ENCODE data around the gene VWA3A. TPM values are rescaled to one million over a fixed set of nuclear protein-coding genes. Genes with fewer than 3 reads are reported as not detected.
"Not testable (repeated sequence)": the region's sequence is repeated elsewhere in the genome, so short reads cannot be mapped to it uniquely, and the experiment has no call there.

Gene VWA3A
- total and polyA plus RNA-seq, 5 donors, result 0.06 to 0.11 (median 0.09) TPM; not detected in 2

DNA sequence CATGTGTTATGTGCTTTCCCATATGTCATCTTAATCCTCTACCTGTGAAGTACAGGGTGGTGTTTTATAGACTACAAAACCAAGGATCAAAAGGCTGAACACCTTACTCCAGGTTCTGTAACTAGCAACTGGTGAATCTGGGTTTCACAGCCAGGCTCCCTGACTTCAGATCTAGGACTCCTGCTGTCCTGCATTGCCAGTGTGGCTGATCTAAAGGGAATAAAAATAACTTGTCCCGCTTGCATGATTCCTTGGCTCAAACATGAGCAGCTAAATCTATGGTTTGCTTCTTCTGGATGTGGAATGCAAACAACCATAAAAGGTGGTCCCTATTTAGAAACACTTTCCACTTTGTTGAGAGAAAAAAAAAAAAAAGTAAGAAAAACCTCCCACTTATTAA, 3.7 kb upstream of the VWA3A start:
- DNase-seq (no peak), ATAC-seq (no peak)
- Histone ChIP-seq H3K27me3 (ENCODE audit: control insufficient read depth, insufficient read depth) (no peaks in the 10 kb centered on the region), H3K4me1 (ENCODE audit: control insufficient read depth, insufficient read depth, low read length) (no peaks in the 10 kb centered on the region), H3K9me3 (ENCODE audit: control insufficient read depth, low read length) (no peaks in the 10 kb centered on the region), H3K27ac (ENCODE audit: low read length) (no peak overlapping the region), H3K4me3 (ENCODE audit: low read length) (no peak overlapping the region)
- 80% methylated on average over 1 of the region's 1 CpG for WGBS
- intact Hi-C loops (cut with DNase I), result no loop called here

DNA sequence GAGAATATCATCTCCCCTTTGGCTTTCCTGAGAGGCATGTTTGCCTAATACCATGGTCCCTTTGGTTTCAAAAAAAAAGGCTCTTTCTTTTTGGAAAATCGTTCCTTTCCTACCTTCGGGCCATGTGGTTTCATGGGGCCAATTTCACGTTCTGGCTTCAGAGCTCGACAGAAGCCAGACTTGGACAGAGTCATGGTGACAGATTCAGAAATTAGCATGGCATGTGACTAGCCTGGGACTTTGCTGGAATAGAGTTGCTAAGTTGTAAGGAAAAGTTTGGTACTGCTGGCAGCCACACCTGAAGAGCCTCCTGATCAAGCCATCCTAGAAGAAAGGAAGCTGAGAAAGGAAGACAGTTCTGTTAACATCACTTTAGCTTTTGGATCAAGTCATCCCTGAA, 2.4 kb upstream of the VWA3A start:
- 76% methylated on average over 4 of the region's 4 CpGs for WGBS
- ATAC-seq, result no peak
- intact Hi-C loops (cut with DNase I), result no loop called here

DNA sequence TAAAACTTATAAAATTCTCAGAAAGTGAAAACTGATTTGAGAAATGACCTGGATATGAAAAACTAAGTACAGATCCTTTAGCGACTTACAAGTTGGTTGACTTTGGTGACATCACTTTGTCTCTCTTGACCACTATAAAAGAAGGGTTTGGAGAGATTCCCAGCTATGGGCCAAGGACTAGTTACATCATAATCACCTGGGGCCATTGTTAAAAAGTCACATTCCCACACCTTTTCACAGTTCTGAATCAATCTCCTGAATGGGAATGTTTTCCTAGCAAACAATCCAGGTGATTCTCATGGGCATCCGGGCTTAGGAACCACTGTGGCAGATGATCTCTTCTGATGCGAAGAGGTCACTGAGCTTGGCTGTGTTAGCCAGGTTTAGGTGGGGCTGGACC, 620 bp upstream of the VWA3A start:
- no peak overlapping the region for H3K27ac ChIP-seq (ENCODE audit: low read length)
- H3K4me3 ChIP-seq (ENCODE audit: low read length), result no peak overlapping the region
- DNase-seq (no peak), ATAC-seq (no peak)
- intact Hi-C loops (cut with DNase I), result no loop called here
- no peaks in the 10 kb centered on the region for H3K4me1 ChIP-seq (ENCODE audit: control insufficient read depth, insufficient read depth, low read length)
- H3K27me3 ChIP-seq (ENCODE audit: control insufficient read depth, insufficient read depth), result no peaks in the 10 kb centered on the region
- no peaks in the 10 kb centered on the region for H3K9me3 ChIP-seq (ENCODE audit: control insufficient read depth, low read length)
- WGBS, result 94% methylated on average over 3 of the region's 3 CpGs

More for the DNA sequence above, 2.4 kb upstream of the VWA3A start:
- Histone ChIP-seq H3K4me1 (ENCODE audit: control insufficient read depth, insufficient read depth, low read length) (no peaks in the 10 kb centered on the region), H3K27ac (ENCODE audit: low read length) (no peak overlapping the region), H3K9me3 (ENCODE audit: control insufficient read depth, low read length) (no peaks in the 10 kb centered on the region), H3K4me3 (ENCODE audit: low read length) (no peak overlapping the region), H3K27me3 (ENCODE audit: control insufficient read depth, insufficient read depth) (no peaks in the 10 kb centered on the region)
- no peak for DNase-seq

DNA sequence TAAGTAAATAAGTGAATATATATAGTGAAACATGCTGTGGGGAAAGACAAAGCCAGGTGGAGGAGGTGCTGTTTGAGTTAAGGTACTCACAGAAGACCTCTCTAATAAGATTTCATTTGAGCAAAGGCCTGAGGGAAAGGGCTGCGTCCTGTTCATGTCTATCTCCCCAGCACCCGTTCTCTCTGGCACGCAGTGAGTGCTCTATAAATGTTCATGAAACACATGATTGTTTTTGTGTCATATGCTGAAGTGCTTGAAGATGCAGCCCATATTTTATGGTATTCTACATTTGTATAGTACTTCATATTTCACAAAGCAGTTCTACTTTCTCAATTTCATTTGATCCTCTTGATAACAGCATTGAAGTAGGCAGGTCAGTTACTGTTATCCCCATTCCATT, 990 bp downstream of the VWA3A start:
- H3K4me3 ChIP-seq (ENCODE audit: low read length), result no peak overlapping the region
- H3K9me3 ChIP-seq (ENCODE audit: control insufficient read depth, low read length), result no peaks in the 10 kb centered on the region
- DNase-seq (no peak), ATAC-seq (no peak)
- intact Hi-C loops (cut with DNase I), result no loop called here
- no peaks in the 10 kb centered on the region for H3K4me1 ChIP-seq (ENCODE audit: control insufficient read depth, insufficient read depth, low read length)
- no peaks in the 10 kb centered on the region for H3K27me3 ChIP-seq (ENCODE audit: control insufficient read depth, insufficient read depth)
- whole genome bisulfite sequencing, result 68% methylated on average over 3 of the region's 3 CpGs
- no peak overlapping the region for H3K27ac ChIP-seq (ENCODE audit: low read length)

DNA sequence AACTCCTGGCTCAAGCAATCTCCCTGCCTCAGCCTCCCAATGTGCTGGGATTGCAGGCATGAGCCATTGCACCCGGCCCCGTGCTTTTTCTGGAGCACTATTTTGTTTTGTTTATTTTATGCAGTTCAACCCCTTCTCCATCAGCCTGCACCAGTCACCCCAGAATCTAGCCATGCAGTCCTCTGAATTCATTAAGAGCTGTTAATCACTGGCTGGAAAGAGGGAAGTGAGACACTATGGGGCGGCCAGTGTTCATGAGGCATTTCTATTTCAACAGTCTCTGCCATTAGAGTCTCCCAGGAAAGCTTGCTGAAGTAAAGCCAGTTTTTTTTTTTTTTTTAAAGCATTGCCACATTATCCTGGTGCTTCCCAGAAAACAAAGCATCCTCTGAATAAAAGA, 1.7 kb downstream of the VWA3A start:
- Histone ChIP-seq H3K27me3 (ENCODE audit: control insufficient read depth, insufficient read depth) (no peaks in the 10 kb centered on the region), H3K4me3 (ENCODE audit: low read length) (no peak overlapping the region), H3K9me3 (ENCODE audit: control insufficient read depth, low read length) (no peaks in the 10 kb centered on the region), H3K4me1 (ENCODE audit: control insufficient read depth, insufficient read depth, low read length) (no peaks in the 10 kb centered on the region), H3K27ac (ENCODE audit: low read length) (no peak overlapping the region)
- ATAC-seq (no peak), DNase-seq (no peak)
- 75% methylated on average over 3 of the region's 3 CpGs for WGBS
- intact Hi-C loops (cut with DNase I), result no loop called here

DNA sequence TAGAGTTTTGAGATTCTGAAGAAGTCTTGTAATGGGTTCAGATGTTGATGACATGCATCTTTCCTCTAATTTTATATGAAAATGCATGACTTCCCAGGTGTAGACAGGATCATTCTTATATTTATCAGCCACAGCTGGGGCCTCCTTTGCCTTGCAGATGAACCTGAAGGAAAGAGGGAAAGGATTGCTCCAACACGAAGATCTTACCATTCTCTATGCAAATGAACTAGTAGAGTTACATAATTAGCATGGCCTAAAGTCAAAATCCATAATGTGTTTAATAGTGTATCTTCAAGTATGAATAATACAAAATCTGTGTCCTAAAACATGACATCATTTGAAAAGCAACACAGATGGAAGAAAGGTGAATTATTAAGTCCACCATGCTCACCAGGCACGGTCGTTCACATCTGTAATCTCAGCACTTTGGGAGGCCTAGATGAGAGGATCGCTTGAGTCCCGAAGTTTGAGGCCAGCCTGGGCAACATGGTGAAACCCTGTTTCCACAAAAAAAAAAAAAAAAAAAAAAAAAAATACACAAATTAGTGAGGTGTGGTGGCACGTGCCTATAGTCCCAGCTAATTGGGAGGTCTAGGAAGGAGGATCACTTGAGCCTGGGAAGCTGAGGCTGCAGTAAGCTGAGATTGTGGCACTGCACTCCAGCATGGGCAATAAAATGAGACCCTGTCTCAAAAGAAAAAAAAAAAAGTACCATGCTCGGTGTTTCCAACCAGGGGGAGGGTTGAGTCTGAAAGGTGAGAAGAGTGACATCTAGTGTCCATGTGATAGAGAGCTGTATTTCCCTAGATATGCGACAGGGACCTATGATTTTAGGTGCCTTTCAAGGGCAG, 6.3 kb downstream of the VWA3A start:
- Histone ChIP-seq H3K27me3 (ENCODE audit: control insufficient read depth, insufficient read depth) (no peaks in the 10 kb centered on the region), H3K9me3 (ENCODE audit: control insufficient read depth, low read length) (no peaks in the 10 kb centered on the region), H3K4me1 (ENCODE audit: control insufficient read depth, insufficient read depth, low read length) (no peaks in the 10 kb centered on the region), H3K27ac (ENCODE audit: low read length) (no peak overlapping the region), H3K4me3 (ENCODE audit: low read length) (no peak overlapping the region)
- no peak for DNase-seq
- ATAC-seq, result peak; percentile 55 to 56
- WGBS, result 55% methylated on average over 8 of the region's 8 CpGs
- intact Hi-C loops (cut with DNase I), result loop anchor here in 1 of 4 donors (5.0 kb wide), 1 partner anchor 96 kb away; the partner anchor contains the start of gene PDZD9

DNA sequence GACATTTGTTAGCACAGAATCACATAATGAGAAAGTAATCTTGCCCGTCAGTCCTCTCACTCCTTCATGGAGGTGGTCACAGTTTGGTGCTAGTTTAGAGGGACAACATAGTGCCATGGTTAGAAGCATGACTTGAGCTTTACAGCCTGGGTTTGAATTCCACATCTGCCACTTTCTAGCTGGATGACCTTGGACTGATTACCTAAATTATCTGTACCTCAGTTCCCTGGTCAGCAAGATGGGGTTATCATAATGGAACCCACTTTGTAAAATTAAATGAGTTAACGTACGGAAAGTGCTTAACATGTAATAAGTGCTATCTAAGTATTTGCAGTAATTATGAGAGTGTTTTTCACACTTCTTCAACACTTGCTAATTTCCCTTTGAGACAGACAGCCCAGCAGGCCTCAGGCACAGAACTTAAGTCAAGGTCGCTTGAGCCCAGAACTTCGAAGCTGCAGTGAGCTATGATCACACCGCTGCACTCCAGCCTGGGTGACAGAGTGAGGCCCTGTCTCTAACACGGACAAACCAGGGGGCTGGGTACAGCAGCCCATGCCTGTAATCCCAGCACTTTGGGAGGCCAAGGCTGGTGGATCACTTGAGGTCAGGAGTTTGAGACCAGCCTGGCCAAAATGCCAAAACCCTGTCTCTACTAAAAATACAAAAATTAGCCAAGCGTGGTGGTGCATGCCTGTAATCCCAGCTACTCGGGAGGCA, 7.1 kb downstream of the VWA3A start:
- H3K4me3 ChIP-seq (ENCODE audit: low read length), result no peak overlapping the region
- WGBS, result 77% methylated on average over 9 of the region's 9 CpGs
- no peaks in the 10 kb centered on the region for H3K4me1 ChIP-seq (ENCODE audit: control insufficient read depth, insufficient read depth, low read length)
- no peak overlapping the region for H3K27ac ChIP-seq (ENCODE audit: low read length)
- ATAC-seq, result no peak
- intact Hi-C loops (cut with DNase I), result loop anchor here in 1 of 4 donors (5.0 kb wide), 1 partner anchor 97 kb away; the partner anchor contains the start of gene PDZD9
- no peaks in the 10 kb centered on the region for H3K27me3 ChIP-seq (ENCODE audit: control insufficient read depth, insufficient read depth)
- no peak for DNase-seq
- H3K9me3 ChIP-seq (ENCODE audit: control insufficient read depth, low read length), result no peaks in the 10 kb centered on the region

DNA sequence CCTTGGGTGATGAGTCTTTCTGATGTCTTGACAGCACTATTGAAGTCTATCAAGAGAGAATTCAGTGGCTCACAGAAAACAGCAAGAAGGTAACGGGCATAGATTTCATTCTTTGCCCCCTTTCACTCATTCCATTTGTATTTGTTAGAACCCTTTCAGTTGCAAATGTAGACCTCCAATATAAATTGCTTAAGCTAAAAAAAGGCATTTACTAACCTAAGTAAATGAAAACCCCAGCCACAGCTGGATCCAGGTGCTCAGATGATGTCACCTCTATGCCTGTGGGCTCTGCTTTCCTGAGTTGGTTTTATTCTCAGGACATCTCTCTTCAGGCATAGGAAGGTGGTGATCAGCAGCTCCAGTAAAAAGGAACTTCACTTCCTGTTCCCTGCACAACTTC, 11.1 kb downstream of the VWA3A start:
- no peaks in the 10 kb centered on the region for H3K9me3 ChIP-seq (ENCODE audit: control insufficient read depth, low read length)
- 86% methylated on average over 1 of the region's 1 CpG for WGBS
- no peaks in the 10 kb centered on the region for H3K4me1 ChIP-seq (ENCODE audit: control insufficient read depth, insufficient read depth, low read length)
- H3K4me3 ChIP-seq (ENCODE audit: low read length), result no peak overlapping the region
- H3K27ac ChIP-seq (ENCODE audit: low read length), result no peak overlapping the region
- no peak for ATAC-seq
- no peak for DNase-seq
- no peaks in the 10 kb centered on the region for H3K27me3 ChIP-seq (ENCODE audit: control insufficient read depth, insufficient read depth)
- intact Hi-C loops (cut with DNase I), result loop anchor here in 1 of 4 donors (10.0 kb wide), 1 partner anchor 61 kb away; the partner anchor contains the start of gene SDR42E2

DNA sequence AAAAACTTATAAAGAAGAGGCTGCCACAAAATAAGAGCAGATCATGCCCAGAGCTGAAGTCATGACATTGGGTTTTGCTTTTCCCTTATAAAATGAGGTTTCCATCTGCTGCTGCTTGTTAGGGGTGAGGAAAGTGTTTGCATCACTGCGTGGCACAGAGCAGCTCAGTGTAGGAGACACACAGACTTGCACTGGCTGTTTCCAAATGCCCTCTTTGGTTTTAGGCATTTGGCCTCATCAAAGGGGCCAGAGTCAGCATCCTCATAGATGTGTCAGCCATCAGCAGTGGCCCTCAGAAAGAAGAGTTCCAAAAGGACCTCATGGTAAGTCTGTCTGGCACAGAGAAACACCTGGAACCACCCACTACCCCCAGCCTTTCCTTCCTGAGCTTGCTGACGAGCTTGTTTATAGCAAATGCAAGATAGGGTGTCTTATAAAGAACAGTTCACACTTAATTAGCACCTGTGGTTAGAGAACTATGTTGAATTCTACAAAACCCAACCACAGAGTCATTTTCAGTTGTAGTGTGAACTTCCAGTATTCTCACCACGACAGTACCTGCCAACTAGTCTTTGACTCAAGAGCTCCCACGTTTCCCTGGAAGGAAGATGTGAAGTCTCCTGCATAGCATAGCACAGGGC, 17.0 kb downstream of the VWA3A start:
- Histone ChIP-seq H3K9me3 (ENCODE audit: control insufficient read depth, low read length) (no peaks in the 10 kb centered on the region), H3K27me3 (ENCODE audit: control insufficient read depth, insufficient read depth) (no peaks in the 10 kb centered on the region), H3K4me1 (ENCODE audit: control insufficient read depth, insufficient read depth, low read length) (no peaks in the 10 kb centered on the region), H3K4me3 (ENCODE audit: low read length) (no peak overlapping the region), H3K27ac (ENCODE audit: low read length) (no peak overlapping the region)
- ATAC-seq (no peak), DNase-seq (no peak)
- intact Hi-C loops (cut with DNase I), result loop anchor here in 1 of 4 donors (10.0 kb wide), 1 partner anchor 55 kb away; the partner anchor contains the start of gene SDR42E2
- WGBS, result 40% methylated on average over 4 of the region's 4 CpGs

DNA sequence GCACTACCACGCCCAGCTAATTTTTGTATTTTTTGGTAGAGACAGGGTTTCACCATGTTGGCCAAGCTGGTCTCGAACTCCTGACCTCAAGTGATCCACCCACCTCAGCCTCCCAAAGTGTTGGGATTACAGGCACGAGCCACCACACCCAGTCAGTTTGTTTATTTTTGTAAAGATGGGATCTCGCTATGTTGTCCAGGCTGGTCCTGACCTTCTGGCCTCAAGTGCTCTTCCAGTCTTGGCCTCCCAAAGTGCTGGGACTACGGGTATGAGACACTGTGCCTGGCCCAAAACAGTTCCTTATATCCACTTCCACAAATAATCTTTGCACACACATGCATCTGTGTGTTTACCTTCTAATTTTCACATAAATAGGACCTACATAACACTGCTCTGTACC, 19.3 kb downstream of the VWA3A start:
- H3K27me3 ChIP-seq (ENCODE audit: control insufficient read depth, insufficient read depth); ATAC-seq; H3K4me1 ChIP-seq (ENCODE audit: control insufficient read depth, insufficient read depth, low read length); DNase-seq; H3K4me3 ChIP-seq (ENCODE audit: low read length); H3K9me3 ChIP-seq (ENCODE audit: control insufficient read depth, low read length); H3K27ac ChIP-seq (ENCODE audit: low read length); intact Hi-C loops (cut with DNase I): not testable (repeated sequence)
- WGBS, result 80% methylated on average over 5 of the region's 5 CpGs

Data from right cardiac atrium (tissue), 5 donors.